Trophoblast cell (in vitro differentiated cells and primary cell): ENCODE results near the gene CDYL.
A peak's percentile ranks its signal among the peaks of the same experiment; 100 is the strongest.

Experiments
- DNase-seq, 2 donors: peaks; one replicate each; pipeline ENCODE4 v3.0.0-alpha.2; 2016
- H2AFZ ChIP-seq: 2 replicates; pipeline ENCODE4 v1.6.1; 2013; ENCODE audit warnings: low read length, moderate library complexity, mild to moderate bottlenecking; ENCODE audit not compliant: insufficient read depth, poor library complexity
- H2AK5ac ChIP-seq: 2 replicates; pipeline ENCODE4 v1.6.1; 2013; ENCODE audit warnings: mild to moderate bottlenecking, low read length
- H2BK120ac ChIP-seq: 2 replicates; pipeline ENCODE4 v1.6.1; 2013; ENCODE audit warnings: low read length, mild to moderate bottlenecking, moderate library complexity; ENCODE audit not compliant: insufficient read depth, poor library complexity
- H2BK12ac ChIP-seq: 2 replicates; pipeline ENCODE4 v1.6.1; 2013; ENCODE audit warnings: mild to moderate bottlenecking, low read length, moderate library complexity
- H2BK5ac ChIP-seq: 2 replicates; pipeline ENCODE4 v1.6.1; 2013; ENCODE audit warnings: low read length, low read depth, moderate library complexity, mild to moderate bottlenecking; ENCODE audit not compliant: poor library complexity
- H3K14ac ChIP-seq: 2 replicates; pipeline ENCODE4 v1.6.1; 2013; ENCODE audit warnings: mild to moderate bottlenecking, low read length
- H3K18ac ChIP-seq: 2 replicates; pipeline ENCODE4 v1.6.1; 2013; ENCODE audit warnings: mild to moderate bottlenecking, low read length
- H3K23ac ChIP-seq: 2 replicates; pipeline ENCODE4 v1.6.1; 2013; ENCODE audit warnings: low read length
- H3K27ac ChIP-seq: 2 replicates; pipeline ENCODE4 v1.5.1; 2013; ENCODE audit warnings: low read depth, mild to moderate bottlenecking, inconsistent platforms, low read length, moderate library complexity
- H3K27me3 ChIP-seq: 2 replicates; pipeline ENCODE4 v1.6.1; 2013; ENCODE audit warnings: inconsistent platforms, mild to moderate bottlenecking, low read length, moderate library complexity; ENCODE audit not compliant: insufficient read depth
- H3K36me3 ChIP-seq, 2 experiments: 1 replicate in 1 of 2; 2 replicates in 1 of 2; pipeline ENCODE4 v1.6.1; 2013; ENCODE audit warnings: low read length in 2 of 2, mild to moderate bottlenecking in 2 of 2, moderate library complexity in 1 of 2; ENCODE audit not compliant: insufficient read depth in 2 of 2, control insufficient read depth in 1 of 2
- H3K4ac ChIP-seq: 2 replicates; pipeline ENCODE4 v1.6.1; 2013; ENCODE audit warnings: low read depth, mild to moderate bottlenecking, low read length, moderate library complexity
- H3K4me1 ChIP-seq, 2 experiments: 1 replicate in 1 of 2; 2 replicates in 1 of 2; pipeline ENCODE4 v1.6.1; 2013; ENCODE audit warnings: low read length in 2 of 2, mild to moderate bottlenecking in 2 of 2, moderate library complexity in 1 of 2; ENCODE audit not compliant: insufficient read depth in 2 of 2, control insufficient read depth in 1 of 2
- H3K4me2 ChIP-seq: 2 replicates; pipeline ENCODE4 v1.6.1; 2013; ENCODE audit warnings: inconsistent platforms, mild to moderate bottlenecking, low read length, moderate library complexity
- H3K4me3 ChIP-seq: 2 replicates; pipeline ENCODE4 v1.5.1; 2013; ENCODE audit warnings: mild to moderate bottlenecking, low read depth, low read length, inconsistent platforms
- H3K79me1 ChIP-seq: one replicate; pipeline ENCODE4 v1.6.1; 2013; ENCODE audit warnings: low read length
- H3K79me2 ChIP-seq: 2 replicates; pipeline ENCODE4 v1.6.1; 2013; ENCODE audit warnings: low read length, mild to moderate bottlenecking; ENCODE audit not compliant: control insufficient read depth, insufficient read depth, poor library complexity
- H3K9ac ChIP-seq: 2 replicates; pipeline ENCODE4 v1.6.1; 2013; ENCODE audit warnings: mild to moderate bottlenecking, low read length
- H3K9me3 ChIP-seq: 2 replicates; pipeline ENCODE4 v1.6.1; 2013; ENCODE audit warnings: low read depth, mild to moderate bottlenecking, control low read depth, inconsistent platforms, low read length; ENCODE audit not compliant: insufficient read depth
- H4K12ac ChIP-seq: 2 replicates; pipeline ENCODE4 v1.6.1; 2013; ENCODE audit warnings: low read depth, mild to moderate bottlenecking, low read length, moderate library complexity
- H4K8ac ChIP-seq: 2 replicates; pipeline ENCODE4 v1.6.1; 2013; ENCODE audit warnings: low read depth, mild to moderate bottlenecking, low read length, moderate library complexity
- H4K91ac ChIP-seq: one replicate; pipeline ENCODE4 v1.6.1; 2013; ENCODE audit warnings: low read depth, mild to moderate bottlenecking, low read length, moderate library complexity
- WGBS: extraction: QIAGEN DNeasy Blood & Tissue Kit; methylation state at CpG from one replicate; pipeline ENCODE4 v1.1.7; 2013; ENCODE audit warnings: missing lambda C conversion rate; ENCODE audit not compliant: insufficient read length, insufficient coverage; ENCODE audit errors: extremely low coverage; 5-methylcytosine and 5-hydroxymethylcytosine counted together

The CDYL gene

GRCh38 chr6:4883298-4883697 is 107.1 kb downstream of the CDYL start:
- Histone ChIP-seq H2AFZ (no peak overlapping the region), H3K36me3 (no peaks in the 10 kb centered on the region), H3K4ac (peak overlapping the region; percentile 85), H4K8ac (no peak overlapping the region), H4K12ac (no peak overlapping the region), H3K4me2 (no peak overlapping the region), H3K14ac (no peak overlapping the region), H3K9me3 (no peaks in the 10 kb centered on the region), H3K4me3 (no peak overlapping the region), H3K27ac (no peak overlapping the region), H4K91ac (no peak overlapping the region), H2BK120ac (no peak overlapping the region), H3K27me3 (no peaks in the 10 kb centered on the region), H2AK5ac (no peak overlapping the region), H3K4me1 (no peaks in the 10 kb centered on the region), H2BK12ac (no peak overlapping the region), H3K23ac (no peak overlapping the region), H3K79me1 (no peaks in the 10 kb centered on the region), H3K18ac (no peak overlapping the region), H2BK5ac (no peak overlapping the region), H3K9ac (no peak overlapping the region), H3K79me2 (peaks cover 21% of the 10 kb centered on the region)
- WGBS: no CpG with 5 or more reads among the region's 3 CpGs
- DNase-seq: no peak

- no peak overlapping the region for H3K4me2 ChIP-seq
- H3K4me3 ChIP-seq: no peak overlapping the region
- no peak for DNase-seq
- no peak overlapping the region for H3K9ac ChIP-seq
- peaks cover 21% of the 10 kb centered on the region for H3K79me2 ChIP-seq
- no peaks in the 10 kb centered on the region for H3K27me3 ChIP-seq
- no peaks in the 10 kb centered on the region for H3K79me1 ChIP-seq
- H3K4ac ChIP-seq: peak overlapping the region; percentile 84
- H2BK12ac ChIP-seq: no peak overlapping the region
- H2BK5ac ChIP-seq: no peak overlapping the region
- no peak overlapping the region for H2AK5ac ChIP-seq
- H3K18ac ChIP-seq: no peak overlapping the region
- H4K91ac ChIP-seq: no peak overlapping the region
- H4K8ac ChIP-seq: no peak overlapping the region
- no peak overlapping the region for H4K12ac ChIP-seq
- no peak overlapping the region for H2AFZ ChIP-seq
- H3K4me1 ChIP-seq: no peaks in the 10 kb centered on the region
- H3K36me3 ChIP-seq: no peaks in the 10 kb centered on the region
- no peak overlapping the region for H3K27ac ChIP-seq
- H3K14ac ChIP-seq: no peak overlapping the region
- H3K9me3 ChIP-seq: no peaks in the 10 kb centered on the region
- no peak overlapping the region for H2BK120ac ChIP-seq
- no CpG with 5 or more reads among the region's 7 CpGs for WGBS
- H3K23ac ChIP-seq: no peak overlapping the region
Measured at GRCh38 chr6:4884646-4885340, 108.6 kb downstream of the CDYL start.

DNA sequence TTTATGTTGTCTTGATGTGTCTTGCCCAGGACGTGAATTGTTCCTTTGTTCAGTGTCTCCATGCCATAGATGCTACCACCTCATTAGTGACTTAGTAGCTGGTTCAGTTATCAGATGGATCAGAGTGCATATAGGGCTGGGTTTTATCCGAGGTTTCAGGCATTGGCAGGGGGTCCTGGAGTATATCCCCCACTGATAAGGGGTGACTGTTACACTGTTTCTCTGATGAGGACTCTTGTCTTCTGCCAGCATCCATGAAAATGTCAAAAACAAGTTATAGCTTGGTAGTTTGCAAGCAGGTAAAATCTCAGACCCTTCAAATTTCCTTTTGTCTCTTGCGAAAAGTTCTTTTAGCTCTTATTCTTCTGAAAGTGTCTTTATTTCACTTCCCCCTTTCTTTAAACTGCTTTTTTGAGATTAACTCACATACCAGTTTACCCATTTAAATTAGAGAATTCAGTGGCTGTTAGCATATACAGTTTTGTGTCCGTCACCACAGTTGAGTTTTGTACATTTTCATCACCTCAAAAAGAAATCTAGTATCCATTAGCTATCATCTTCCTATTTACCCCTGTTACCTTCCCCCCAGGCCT is 109.2 kb downstream of the CDYL start:
- no peaks in the 10 kb centered on the region for H3K9me3 ChIP-seq
- no peak overlapping the region for H3K23ac ChIP-seq
- H3K79me1 ChIP-seq: no peaks in the 10 kb centered on the region
- no peak overlapping the region for H2BK12ac ChIP-seq
- no peaks in the 10 kb centered on the region for H3K27me3 ChIP-seq
- H3K79me2 ChIP-seq: peaks cover 19% of the 10 kb centered on the region
- H2BK120ac ChIP-seq: no peak overlapping the region
- no peaks in the 10 kb centered on the region for H3K4me1 ChIP-seq
- H2AK5ac ChIP-seq: no peak overlapping the region
- no peak overlapping the region for H3K9ac ChIP-seq
- no peak overlapping the region for H3K4me3 ChIP-seq
- H3K14ac ChIP-seq: no peak overlapping the region
- no peak overlapping the region for H4K91ac ChIP-seq
- no peak for DNase-seq
- H2BK5ac ChIP-seq: no peak overlapping the region
- no peak overlapping the region for H3K4me2 ChIP-seq
- no peak overlapping the region for H4K12ac ChIP-seq
- no peak overlapping the region for H3K18ac ChIP-seq
- WGBS: no CpG with 5 or more reads among the region's 4 CpGs
- no peak overlapping the region for H2AFZ ChIP-seq
- H3K27ac ChIP-seq: no peak overlapping the region
- no peaks in the 10 kb centered on the region for H3K36me3 ChIP-seq
- no peak overlapping the region for H4K8ac ChIP-seq
- peak overlapping the region; percentile 53 for H3K4ac ChIP-seq

DNA sequence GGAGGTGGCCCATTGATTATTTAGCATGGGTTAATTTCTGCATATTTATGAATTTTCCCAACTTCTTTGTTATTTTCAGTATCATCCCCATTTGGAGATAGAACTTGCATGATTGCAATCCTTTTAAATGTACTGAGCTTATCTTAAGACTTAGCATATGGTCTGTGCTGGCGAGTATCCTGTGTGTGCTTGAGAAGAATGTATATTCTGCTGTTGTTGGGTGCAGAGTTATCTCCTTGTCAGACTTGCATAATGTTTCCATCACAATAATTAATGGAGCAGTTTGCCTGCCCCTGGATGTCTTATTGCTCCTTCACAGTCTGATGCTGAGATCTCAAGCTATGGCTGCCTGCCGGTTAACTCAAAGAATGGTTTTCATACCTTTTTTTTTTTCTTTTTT is 112.6 kb downstream of the CDYL start:
- no peaks in the 10 kb centered on the region for H3K27me3 ChIP-seq
- H3K23ac ChIP-seq: no peak overlapping the region
- H2BK12ac ChIP-seq: no peak overlapping the region
- H4K12ac ChIP-seq: no peak overlapping the region
- H3K9me3 ChIP-seq: no peaks in the 10 kb centered on the region
- DNase-seq: no peak
- H2BK120ac ChIP-seq: no peak overlapping the region
- peaks cover 18 to 19% of the 10 kb centered on the region in 2 experiments for H3K36me3 ChIP-seq
- H2BK5ac ChIP-seq: no peak overlapping the region
- H4K91ac ChIP-seq: no peak overlapping the region
- H3K27ac ChIP-seq: no peak overlapping the region
- no peak overlapping the region for H2AK5ac ChIP-seq
- no peak overlapping the region for H3K4me3 ChIP-seq
- H3K4me2 ChIP-seq: no peak overlapping the region
- no peak overlapping the region for H2AFZ ChIP-seq
- no peak overlapping the region for H3K18ac ChIP-seq
- no peaks in the 10 kb centered on the region for H3K79me1 ChIP-seq
- H3K4me1 ChIP-seq: no peaks in the 10 kb centered on the region
- peaks cover 11% of the 10 kb centered on the region for H3K79me2 ChIP-seq
- peak overlapping the region; percentile 15 for H3K4ac ChIP-seq
- H3K14ac ChIP-seq: no peak overlapping the region
- H4K8ac ChIP-seq: no peak overlapping the region
- H3K9ac ChIP-seq: no peak overlapping the region
- no CpG with 5 or more reads among the region's 2 CpGs for WGBS
